GM18511 (cell line): ENCODE results near the gene UQCRH.
A peak's percentile ranks its signal among the peaks of the same experiment; 100 is the strongest.
"Not testable (repeated sequence)": the region's sequence is repeated elsewhere in the genome, so short reads cannot be mapped to it uniquely, and the experiment has no call there.

Source experiments
- ATAC-seq: cut with Tn5 transposase; IDR thresholded peaks from one replicate; pipeline ENCODE4 v1.9.1; 2021; ENCODE audit warnings: mild to moderate bottlenecking, moderate library complexity; ENCODE audit not compliant: unreplicated experiment

Gene UQCRH

GRCh38 chr1:46298387-46298786 is 5.1 kb upstream of the UQCRH start:
- ATAC-seq: no peak

- ATAC-seq: no peak
Observed at GRCh38 chr1:46300673-46301405, 2.7 kb upstream of the UQCRH start.

GRCh38 chr1:46301406-46301807 is 2.1 kb upstream of the UQCRH start:
- no peak for ATAC-seq

- ATAC-seq: peak; percentile 33
Observed at GRCh38 chr1:46301808-46302640, 1.5 kb upstream of the UQCRH start.

GRCh38 chr1:46302641-46303037 is 859 bp upstream of the UQCRH start:
- ATAC-seq: peak; percentile 4

- no peak for ATAC-seq
Observed at GRCh38 chr1:46303872-46304326, 401 bp downstream of the UQCRH start.

- ATAC-seq: no peak
Observed at GRCh38 chr1:46306159-46306530, 2.6 kb downstream of the UQCRH start.

GRCh38 chr1:46309401-46310159 is 6.1 kb downstream of the UQCRH start:
- no peak for ATAC-seq

- ATAC-seq: no peak
Observed at GRCh38 chr1:46310321-46310720, 6.8 kb downstream of the UQCRH start.

GRCh38 chr1:46315669-46316403 is 12.3 kb downstream of the UQCRH start:
- ATAC-seq: no peak

GRCh38 chr1:46317323-46317722 is 13.8 kb downstream of the UQCRH start:
- no peak for ATAC-seq

GRCh38 chr1:46319301-46319700 is 15.8 kb downstream of the UQCRH start:
- ATAC-seq: not testable (repeated sequence)

GRCh38 chr1:46319960-46320914 is 16.7 kb downstream of the UQCRH start:
- not testable (repeated sequence) for ATAC-seq

- not testable (repeated sequence) for ATAC-seq
Observed at GRCh38 chr1:46322191-46322590, 18.7 kb downstream of the UQCRH start.

- peak; percentile 67 for ATAC-seq
Observed at GRCh38 chr1:46325285-46326076, 22.0 kb downstream of the UQCRH start.

- not testable (repeated sequence) for ATAC-seq
Observed at GRCh38 chr1:46328182-46328581, 24.7 kb downstream of the UQCRH start.

GRCh38 chr1:46329807-46330206 is 26.3 kb downstream of the UQCRH start:
- not testable (repeated sequence) for ATAC-seq

GRCh38 chr1:46330381-46330780 is 26.9 kb downstream of the UQCRH start:
- ATAC-seq: not testable (repeated sequence)
